HK-2 (cell line): Measurements from ENCODE around the gene DYRK4.

Experiments used
- DNase-seq: peaks from one replicate; pipeline ENCODE4 v3.0.0-alpha.2; 2018; ENCODE audit not compliant: unreplicated experiment

The DYRK4 gene

GRCh38 chr12:4621511-4621910 lies 59.5 kb downstream of the DYRK4 start:
- no peak for DNase-seq

- no peak for DNase-seq
Measured at GRCh38 chr12:4626543-4626942, 64.5 kb downstream of the DYRK4 start.

GRCh38 chr12:4628406-4628805 lies 66.4 kb downstream of the DYRK4 start:
- DNase-seq = no peak

- no peak for DNase-seq
Measured at GRCh38 chr12:4630262-4630661, 68.3 kb downstream of the DYRK4 start.

GRCh38 chr12:4643747-4644146 lies 81.7 kb downstream of the DYRK4 start:
- DNase-seq = no peak

GRCh38 chr12:4645023-4645422 lies 83.0 kb downstream of the DYRK4 start:
- no peak for DNase-seq

GRCh38 chr12:4648104-4648500 lies 86.1 kb downstream of the DYRK4 start:
- DNase-seq = no peak

- peak; percentile 83 for DNase-seq
Measured at GRCh38 chr12:4648501-4649357, 86.7 kb downstream of the DYRK4 start, which contains the start of the genes AKAP3 and NDUFA9. AKAP3 (minus strand) TSS chr12:4649051; CDS start chr12:4638196, 10,855 bp downstream. NDUFA9 (plus strand) TSS chr12:4649114; CDS start chr12:4649127, 13 bp downstream.

- DNase-seq = no peak
Measured at GRCh38 chr12:4649358-4649661, 87.3 kb downstream of the DYRK4 start.

- no peak for DNase-seq
Measured at GRCh38 chr12:4653257-4653656, 91.2 kb downstream of the DYRK4 start.

GRCh38 chr12:4653691-4654090 lies 91.7 kb downstream of the DYRK4 start:
- no peak for DNase-seq
